GM21786 (cell line): Measurements from ENCODE around the gene PRKCB.

Experiments used
- ATAC-seq: cut with Tn5 transposase; IDR thresholded peaks from one replicate; pipeline ENCODE4 v1.9.1; 2021; ENCODE audit not compliant: unreplicated experiment

The PRKCB gene

GRCh38 chr16:23934610-23935236 lies 98.9 kb downstream of the PRKCB start:
- no peak for ATAC-seq

- ATAC-seq = no peak
Observed at GRCh38 chr16:23940111-23940510, 104.3 kb downstream of the PRKCB start.

DNA sequence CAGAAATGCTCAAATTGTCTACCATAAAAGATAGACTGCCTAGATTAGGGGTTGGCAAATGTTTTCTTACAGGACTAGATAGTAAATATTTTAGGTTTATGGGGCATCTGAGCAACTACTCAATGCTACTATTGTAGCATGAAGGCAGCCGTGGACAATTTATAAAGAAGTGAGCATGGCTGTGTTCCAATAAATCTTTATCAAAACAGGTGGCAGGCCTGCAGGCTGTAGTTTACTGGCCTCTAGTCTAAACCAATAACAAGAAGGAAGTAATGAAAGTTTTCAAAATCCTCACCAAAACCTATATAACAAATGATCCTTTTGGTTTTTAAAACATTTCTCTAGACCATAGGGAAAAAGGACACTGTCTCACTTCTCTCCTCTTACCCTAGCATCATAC lies 105.2 kb downstream of the PRKCB start:
- ATAC-seq = no peak

GRCh38 chr16:23941963-23942564 lies 106.3 kb downstream of the PRKCB start:
- ATAC-seq = no peak

- no peak for ATAC-seq
Observed at GRCh38 chr16:23943604-23944003, 107.8 kb downstream of the PRKCB start.

DNA sequence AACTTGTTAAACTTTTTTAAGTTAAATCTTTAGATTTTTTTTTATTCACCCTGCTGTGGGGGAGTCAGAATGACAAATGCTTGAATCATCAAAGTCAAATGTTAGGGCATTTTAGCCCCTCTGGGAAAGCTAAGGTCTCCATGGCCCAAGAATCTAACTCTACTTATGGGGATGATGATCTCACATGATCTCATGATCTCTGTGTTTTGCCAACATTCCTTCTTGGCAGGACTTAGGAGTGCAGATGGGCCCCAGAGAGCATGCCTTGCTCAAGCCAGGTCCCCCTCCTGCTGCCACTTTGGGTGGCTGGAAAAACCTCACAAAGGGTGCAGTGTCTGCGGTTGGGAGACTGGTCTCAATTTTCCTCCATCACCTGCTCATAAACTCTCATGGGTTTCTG lies 108.6 kb downstream of the PRKCB start:
- no peak for ATAC-seq

- ATAC-seq = no peak
Observed at GRCh38 chr16:23945243-23945642, 109.5 kb downstream of the PRKCB start.

GRCh38 chr16:23947838-23948237 lies 112.1 kb downstream of the PRKCB start:
- ATAC-seq = no peak

DNA sequence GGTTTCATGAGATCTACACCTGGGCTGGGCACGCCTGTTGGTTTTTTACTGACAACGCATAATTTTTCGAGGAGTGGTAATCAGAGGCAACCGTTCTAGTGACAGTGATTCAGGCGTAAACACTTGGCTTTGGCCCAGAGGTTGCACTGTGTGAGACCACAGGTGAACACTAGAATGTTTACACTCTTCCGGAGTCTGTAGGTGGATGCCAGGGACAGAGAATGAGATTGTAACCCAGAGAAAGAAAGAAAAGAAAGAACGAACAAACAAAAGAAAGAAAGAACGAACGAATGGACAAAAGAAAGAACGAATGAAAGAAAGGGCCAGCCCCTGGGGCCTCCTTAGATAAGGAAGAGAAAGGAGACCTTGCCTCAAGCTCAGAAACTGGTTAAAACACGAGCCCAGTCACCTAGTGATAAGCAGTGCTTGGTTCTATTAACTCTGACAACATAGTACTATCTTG lies 113.2 kb downstream of the PRKCB start:
- ATAC-seq = no peak

GRCh38 chr16:23949630-23950290 lies 114.0 kb downstream of the PRKCB start:
- peak; percentile 54 for ATAC-seq

GRCh38 chr16:23950291-23950894 lies 114.6 kb downstream of the PRKCB start:
- ATAC-seq = no peak

DNA sequence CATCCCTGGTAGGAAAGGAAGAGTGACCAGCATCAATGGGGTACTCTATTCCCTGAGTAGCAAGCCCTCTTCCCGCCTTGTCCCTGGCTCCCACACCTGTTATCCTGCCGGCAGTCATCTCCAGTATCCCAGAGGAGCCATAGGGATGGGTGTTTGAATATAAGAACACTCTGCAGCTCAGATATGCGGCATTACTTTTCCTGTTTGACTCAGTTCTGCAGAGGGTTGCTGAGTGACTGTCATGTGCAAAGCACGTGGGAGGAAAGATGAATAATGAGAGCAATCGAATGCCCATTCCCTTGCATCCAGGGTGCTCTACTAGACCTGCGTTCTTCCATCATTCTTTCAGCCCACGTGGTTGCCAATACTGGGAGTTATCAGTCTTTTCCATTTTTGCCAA lies 115.1 kb downstream of the PRKCB start:
- ATAC-seq = no peak

GRCh38 chr16:23952128-23952970 lies 116.6 kb downstream of the PRKCB start:
- no peak for ATAC-seq

DNA sequence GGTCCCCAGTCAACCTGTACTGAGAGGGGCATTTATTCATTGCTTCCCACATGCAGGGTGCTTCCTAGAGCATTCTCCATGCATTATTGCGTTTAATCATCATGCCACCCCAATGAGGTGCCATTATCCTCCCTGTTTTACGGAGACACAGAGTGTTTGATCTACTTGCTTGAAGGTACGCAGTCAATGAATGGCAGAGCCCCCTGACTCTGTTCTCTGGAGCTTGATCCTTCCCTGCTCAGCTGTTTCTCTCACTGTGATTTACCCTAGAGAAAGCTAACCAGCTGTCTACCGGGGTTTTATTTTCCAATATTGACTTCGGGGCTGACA lies 117.2 kb downstream of the PRKCB start:
- no peak for ATAC-seq

- ATAC-seq = no peak
Observed at GRCh38 chr16:23953476-23953875, 117.7 kb downstream of the PRKCB start.

GRCh38 chr16:23955088-23955487 lies 119.3 kb downstream of the PRKCB start:
- ATAC-seq = no peak

DNA sequence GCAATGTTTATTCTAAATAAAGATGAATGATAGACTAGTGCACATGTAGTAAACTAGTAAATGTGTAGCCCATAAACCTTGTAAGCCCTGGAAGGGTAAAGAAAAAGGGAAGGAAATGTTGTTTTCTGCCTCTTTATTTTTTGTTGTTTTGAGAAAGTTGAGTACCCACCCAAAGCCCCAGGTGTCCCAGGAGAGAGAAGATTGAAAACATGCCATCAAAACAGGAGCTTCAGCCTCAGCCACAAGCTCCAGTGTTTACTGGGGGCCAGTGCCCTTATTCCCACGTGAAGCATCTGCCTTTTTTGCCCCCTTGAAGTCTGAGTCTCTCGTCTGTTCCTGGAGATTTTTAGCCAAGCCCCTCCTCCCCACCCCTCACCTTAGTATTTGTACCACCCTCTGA lies 121.5 kb downstream of the PRKCB start:
- no peak for ATAC-seq

DNA sequence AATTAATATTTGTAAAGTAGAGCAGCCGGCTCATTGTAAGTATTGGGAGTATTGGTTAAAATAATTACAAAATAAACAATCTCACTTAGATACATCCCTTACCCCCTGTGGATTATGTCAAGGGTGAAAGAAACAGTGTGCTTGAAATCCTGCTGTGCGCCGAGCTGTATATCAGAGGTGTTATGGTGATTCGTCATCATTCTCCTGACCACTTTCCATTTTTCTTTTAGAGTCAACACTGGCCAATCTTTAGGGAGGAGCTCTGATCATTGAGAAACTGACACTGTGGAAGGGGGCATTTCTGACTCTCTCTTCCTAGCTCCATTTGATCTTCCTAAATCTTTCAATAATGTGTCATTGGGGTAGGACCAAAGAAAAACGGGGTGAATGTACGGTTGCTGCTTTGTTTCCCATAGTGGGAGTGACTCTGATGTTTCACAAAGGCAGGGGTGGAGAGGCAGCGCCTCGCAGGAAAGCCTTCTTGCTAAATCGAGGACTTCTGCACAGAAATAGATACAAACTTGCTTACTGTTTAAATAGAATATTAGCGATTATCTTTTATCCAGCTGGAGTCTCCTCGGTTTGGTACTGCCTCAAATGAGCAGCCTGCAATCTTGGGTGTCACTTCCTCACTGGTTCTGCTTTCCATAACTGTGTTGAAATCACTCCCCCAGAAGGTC lies 123.4 kb downstream of the PRKCB start:
- ATAC-seq = no peak

- ATAC-seq = no peak
Observed at GRCh38 chr16:23959752-23960072, 123.9 kb downstream of the PRKCB start.

DNA sequence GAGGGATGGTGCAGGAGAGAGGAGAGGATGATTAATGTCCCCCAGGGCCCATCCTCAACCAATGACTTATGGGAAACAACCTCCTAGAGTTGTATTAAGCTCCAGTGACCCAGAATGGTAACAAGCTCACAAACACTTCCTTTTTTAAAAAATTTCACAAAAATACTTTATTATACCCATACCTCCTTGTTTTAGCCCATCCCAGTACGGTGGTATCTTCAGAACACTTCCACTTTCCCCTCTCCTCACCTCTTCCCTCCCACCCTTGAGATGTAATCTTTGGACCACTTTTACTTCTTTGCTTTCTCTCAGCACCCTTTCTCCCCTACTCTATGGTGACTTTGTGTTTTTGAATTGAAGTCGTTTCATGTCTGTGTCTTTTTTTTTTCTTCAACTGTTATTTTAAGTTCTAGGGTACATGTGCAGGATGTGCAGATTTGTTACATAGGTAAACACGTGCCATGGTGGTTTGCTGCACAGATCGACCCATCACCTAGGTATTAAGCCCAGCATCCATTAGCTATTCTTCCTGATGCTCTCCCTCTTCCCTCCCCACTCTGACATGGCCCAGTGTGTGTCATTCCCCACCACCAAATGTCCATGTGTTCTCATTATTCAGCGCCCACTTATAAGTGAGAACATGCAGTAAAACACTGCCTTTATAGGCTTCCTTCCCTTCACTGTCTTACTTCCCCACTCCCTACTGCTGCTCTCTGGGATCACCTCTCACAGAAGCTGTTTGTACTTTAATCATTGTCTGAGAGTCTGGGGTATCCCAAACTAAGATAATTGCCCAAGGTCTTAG lies 124.5 kb downstream of the PRKCB start:
- no peak for ATAC-seq
